Left ventricle myocardium superior (tissue), 1 donor: Measurements from ENCODE around the gene SAMD5. TPM values are rescaled to one million over a fixed set of nuclear protein-coding genes. Genes with fewer than 3 reads are reported as not detected.

Experiments used
- ATAC-seq: fragments of 200-7000 bp; cut with Tn5 transposase; one replicate; pipeline ENCODE4 v1.9.1; 2020; ENCODE audit warnings: mild to moderate bottlenecking, moderate library complexity
- DNase-seq: peaks from one replicate; pipeline ENCODE4 v3.0.0-alpha.2; 2020
- intact Hi-C: fragments of 100-400 bp; cut with micrococcal nuclease; formaldehyde crosslinking; loops from one replicate; pipeline ENCODE4 v1.11.0; 2022
- total RNA-seq: library from RNA; stranded (reverse); fragmentation: NEBNext Ultra II Directional; extraction: Animal tissue kit (Norgen Biotek cat#: 25700); gene quantifications from one replicate; pipeline ENCODE4 v1.2.1, GENCODE V29; 2021
- donor health status: DM: no; HTN: yes; CAD: no; lungs with severe emphysema.

Gene SAMD5
- total RNA-seq, 1 donor from 2014 or later, result 0.67 TPM

- DNase-seq (no peak), ATAC-seq (no peak)
- intact Hi-C loops, result no loop called here
Observed at GRCh38 chr6:147560670-147561069, 52.2 kb downstream of the SAMD5 start.

- ATAC-seq, result no peak
- no peak for DNase-seq
- intact Hi-C loops, result no loop called here
Observed at GRCh38 chr6:147561726-147562125, 53.2 kb downstream of the SAMD5 start.

- ATAC-seq (no peak), DNase-seq (no peak)
- intact Hi-C loops, result no loop called here
Observed at GRCh38 chr6:147563472-147563871, 55.0 kb downstream of the SAMD5 start.

- DNase-seq, result no peak
- no peak for ATAC-seq
- intact Hi-C loops, result no loop called here
Observed at GRCh38 chr6:147564556-147564955, 56.1 kb downstream of the SAMD5 start.

- no peak for DNase-seq
- intact Hi-C loops, result no loop called here
- no peak for ATAC-seq
Observed at GRCh38 chr6:147566244-147566898, 57.9 kb downstream of the SAMD5 start.

GRCh38 chr6:147567141-147567805 is 58.8 kb downstream of the SAMD5 start:
- DNase-seq, result no peak
- ATAC-seq, result peak; percentile 49
- intact Hi-C loops, result no loop called here

- no peak for DNase-seq
- no peak for ATAC-seq
- intact Hi-C loops, result no loop called here
Observed at GRCh38 chr6:147569788-147570187, 61.3 kb downstream of the SAMD5 start.

GRCh38 chr6:147570681-147571080 is 62.2 kb downstream of the SAMD5 start:
- DNase-seq, result no peak
- ATAC-seq, result peak; percentile 79
- intact Hi-C loops, result no loop called here

- DNase-seq (no peak), ATAC-seq (no peak)
- intact Hi-C loops, result no loop called here
Observed at GRCh38 chr6:147577488-147577887, 69.0 kb downstream of the SAMD5 start.

GRCh38 chr6:147578159-147578558 is 69.7 kb downstream of the SAMD5 start:
- ATAC-seq, result no peak
- intact Hi-C loops, result no loop called here
- no peak for DNase-seq

GRCh38 chr6:147578883-147579282 is 70.4 kb downstream of the SAMD5 start:
- intact Hi-C loops, result no loop called here
- ATAC-seq, result no peak
- no peak for DNase-seq

GRCh38 chr6:147579667-147580066 is 71.2 kb downstream of the SAMD5 start:
- ATAC-seq, result no peak

GRCh38 chr6:147582991-147583390 is 74.5 kb downstream of the SAMD5 start:
- intact Hi-C loops, result no loop called here
- no peak for ATAC-seq
- no peak for DNase-seq

More at GRCh38 chr6:147579667-147580066, 71.2 kb downstream of the SAMD5 start:
- DNase-seq, result no peak
- intact Hi-C loops, result no loop called here

GRCh38 chr6:147585256-147585655 is 76.8 kb downstream of the SAMD5 start:
- DNase-seq (no peak), ATAC-seq (peak; percentile 49)
- intact Hi-C loops, result no loop called here

- DNase-seq (no peak), ATAC-seq (peak; percentile 86)
- intact Hi-C loops, result no loop called here
Observed at GRCh38 chr6:147586044-147586443, 77.6 kb downstream of the SAMD5 start.

- no peak for DNase-seq
- ATAC-seq, result no peak
- intact Hi-C loops, result no loop called here
Observed at GRCh38 chr6:147587907-147588306, 79.4 kb downstream of the SAMD5 start.

- intact Hi-C loops, result no loop called here
- no peak for ATAC-seq
- no peak for DNase-seq
Observed at GRCh38 chr6:147588469-147588868, 80.0 kb downstream of the SAMD5 start.

GRCh38 chr6:147589739-147590250 is 81.3 kb downstream of the SAMD5 start:
- DNase-seq (no peak), ATAC-seq (no peak)
- intact Hi-C loops, result no loop called here

GRCh38 chr6:147595961-147596360 is 87.5 kb downstream of the SAMD5 start:
- intact Hi-C loops, result no loop called here
- DNase-seq, result no peak
- no peak for ATAC-seq

- intact Hi-C loops, result no loop called here
- DNase-seq (peak; percentile 64), ATAC-seq (peak; percentile 99)
Observed at GRCh38 chr6:147603392-147604081, 95.0 kb downstream of the SAMD5 start.
